Measurements from ENCODE around the gene SLC35D2.

DNA sequence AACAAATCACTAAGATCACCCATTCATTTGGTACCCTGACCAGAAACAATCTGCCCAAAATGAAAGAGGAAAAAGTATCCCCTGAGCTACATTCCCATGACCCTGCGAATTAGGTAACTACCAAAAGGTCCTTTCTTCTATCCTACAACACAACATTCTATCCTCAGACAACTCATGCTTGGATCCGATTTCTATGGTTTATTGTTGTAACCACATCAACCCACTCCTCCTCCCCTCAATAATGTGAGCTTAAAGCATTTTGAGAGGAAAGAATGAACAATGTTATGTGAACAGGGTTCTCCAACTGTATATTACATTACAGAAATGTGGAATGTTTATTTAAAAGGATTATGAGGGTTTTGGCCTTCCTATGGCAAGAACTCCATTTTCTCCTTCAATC, 4.0 kb downstream of the SLC35D2 start:
- TF ChIP-seq SIN3A (IDR thresholded peaks at IDR 0.05; ENCODE audit: low read depth) (no peak), YY1 (IDR thresholded peaks at IDR 0.05; ENCODE audit: extremely low read depth, insufficient replicate concordance, low read depth, low read length) (no peak)
